ENCODE measurements around the gene SIRPB1.
"Not testable (repeated sequence)": the region's sequence is repeated elsewhere in the genome, so short reads cannot be mapped to it uniquely, and the experiment has no call there.

The SIRPB1 gene

GRCh38 chr20:1638643-1639042 is 18.8 kb upstream of the SIRPB1 start:
- H3K27ac ChIP-seq, H3K4me3 ChIP-seq: not testable (repeated sequence)

- Histone ChIP-seq H3K4me3 (no peak overlapping the region), H3K27ac (no peak overlapping the region)
These were observed 17.9 kb upstream of the SIRPB1 start for GRCh38 chr20:1637755-1638154.

- Histone ChIP-seq H3K27ac (no peak overlapping the region), H3K4me3 (no peak overlapping the region)
These were observed 17.4 kb upstream of the SIRPB1 start for GRCh38 chr20:1637226-1637625.

- Histone ChIP-seq H3K4me3 (no peak overlapping the region), H3K27ac (no peak overlapping the region)
These were observed 16.8 kb upstream of the SIRPB1 start for GRCh38 chr20:1636621-1637020.

GRCh38 chr20:1635291-1635979 is 15.6 kb upstream of the SIRPB1 start:
- Histone ChIP-seq H3K4me3 (no peak overlapping the region), H3K27ac (no peak overlapping the region)

GRCh38 chr20:1633535-1633934 is 13.7 kb upstream of the SIRPB1 start:
- no peak overlapping the region for H3K27ac ChIP-seq

GRCh38 chr20:1632178-1632577 is 12.4 kb upstream of the SIRPB1 start:
- H3K27ac ChIP-seq: peak overlapping the region in 3 of 21 experiments; percentile 1 to 76 (median 28)
- no peak overlapping the region for H3K4me3 ChIP-seq

More at GRCh38 chr20:1633535-1633934, 13.7 kb upstream of the SIRPB1 start:
- no peak overlapping the region for H3K4me3 ChIP-seq

GRCh38 chr20:1631309-1632151 is 11.7 kb upstream of the SIRPB1 start:
- no peak overlapping the region for H3K4me3 ChIP-seq
- peak overlapping the region in 3 of 21 experiments; percentile 16 to 76 (median 28) for H3K27ac ChIP-seq

GRCh38 chr20:1630186-1630585 is 10.4 kb upstream of the SIRPB1 start:
- no peak overlapping the region for H3K27ac ChIP-seq

GRCh38 chr20:1629321-1629720 is 9.5 kb upstream of the SIRPB1 start:
- Histone ChIP-seq H3K4me3 (no peak overlapping the region), H3K27ac (no peak overlapping the region)

More at GRCh38 chr20:1630186-1630585, 10.4 kb upstream of the SIRPB1 start:
- H3K4me3 ChIP-seq: no peak overlapping the region

- no peak overlapping the region for H3K4me3 ChIP-seq
- H3K27ac ChIP-seq: no peak overlapping the region
These were observed 8.8 kb upstream of the SIRPB1 start for GRCh38 chr20:1628621-1629020.

- no peak overlapping the region for H3K27ac ChIP-seq
- H3K4me3 ChIP-seq: no peak overlapping the region
These were observed 7.4 kb upstream of the SIRPB1 start for GRCh38 chr20:1627200-1627550.

GRCh38 chr20:1626528-1627199 is 6.9 kb upstream of the SIRPB1 start:
- no peak overlapping the region for H3K4me3 ChIP-seq
- no peak overlapping the region for H3K27ac ChIP-seq

GRCh38 chr20:1625083-1625690 is 5.4 kb upstream of the SIRPB1 start:
- H3K4me3 ChIP-seq: no peak overlapping the region
- H3K27ac ChIP-seq: no peak overlapping the region

GRCh38 chr20:1623501-1624205 is 3.8 kb upstream of the SIRPB1 start:
- Histone ChIP-seq H3K4me3 (no peak overlapping the region), H3K27ac (no peak overlapping the region)

- Histone ChIP-seq H3K4me3 (no peak overlapping the region), H3K27ac (no peak overlapping the region)
These were observed 2.6 kb upstream of the SIRPB1 start for GRCh38 chr20:1622450-1622849.

GRCh38 chr20:1621316-1621715 is 1.5 kb upstream of the SIRPB1 start:
- H3K27ac ChIP-seq: no peak overlapping the region
- H3K4me3 ChIP-seq: no peak overlapping the region

- Histone ChIP-seq H3K27ac (peak overlapping the region in 3 of 21 experiments; percentile 7 to 79 (median 52)), H3K4me3 (peak overlapping the region in 2 of 7 experiments; percentile 0 to 4)
These were observed 762 bp downstream of the SIRPB1 start for GRCh38 chr20:1618954-1619540.

- peak overlapping the region in 1 of 7 experiments; percentile 0 for H3K4me3 ChIP-seq
- H3K27ac ChIP-seq: peak overlapping the region in 1 of 21 experiments; percentile 35
These were observed 1.3 kb downstream of the SIRPB1 start for GRCh38 chr20:1618479-1618878.
